ENCODE measurements around the gene COX6A1. TPM values are rescaled to one million over a fixed set of nuclear protein-coding genes. Genes with fewer than 3 reads are reported as not detected.

The COX6A1 gene
- total and polyA plus RNA-seq, 2 of the 13 experiments (the other 11 are each of a cell fraction or from before 2014, with no cell fraction given) = 542 to 673 TPM

DNA sequence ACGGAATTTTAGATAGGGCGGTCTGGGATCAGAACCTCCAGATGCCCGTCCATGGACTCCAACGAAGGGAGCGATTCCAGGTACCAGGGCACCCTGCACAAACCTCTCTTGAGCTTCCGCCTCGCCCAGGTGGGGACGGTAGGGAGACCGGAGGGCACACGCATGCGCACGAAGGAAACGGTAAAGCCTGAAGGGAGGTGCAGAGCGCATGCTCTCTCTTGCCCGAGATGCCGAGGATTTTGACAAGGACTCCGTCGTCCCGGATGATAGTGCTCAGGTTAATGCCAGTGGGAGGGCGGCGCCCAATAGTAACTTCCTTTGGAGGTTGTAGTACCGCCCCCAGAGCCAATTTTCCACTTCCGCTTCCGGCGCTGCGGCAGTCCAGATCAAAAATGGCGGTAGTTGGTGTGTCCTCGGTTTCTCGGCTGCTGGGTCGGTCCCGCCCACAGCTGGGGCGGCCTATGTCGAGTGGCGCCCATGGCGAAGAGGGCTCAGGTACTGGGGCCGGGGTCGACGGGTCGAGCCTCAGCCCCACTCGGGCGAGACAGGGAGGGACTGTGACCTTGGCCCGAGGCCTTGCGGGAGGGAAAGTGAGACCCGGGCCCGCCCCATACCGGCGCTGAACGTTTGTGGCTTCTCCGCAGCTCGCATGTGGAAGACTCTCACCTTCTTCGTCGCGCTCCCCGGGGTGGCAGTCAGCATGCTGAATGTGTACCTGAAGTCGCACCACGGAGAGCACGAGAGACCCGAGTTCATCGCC lies at the start of gene COX6A1 (continued):
- no peak for TF ChIP-seq ZNF644 (CRISPR knock-in tag; IDR thresholded peaks at IDR 0.05; ENCODE audit: low read depth)
- TF ChIP-seq, protein P1, sequence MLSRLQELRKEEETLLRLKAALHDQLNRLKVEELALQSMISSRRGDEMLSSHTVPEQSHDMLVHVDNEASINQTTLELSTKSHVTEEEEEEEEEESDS (CRISPR knock-in tag; IDR thresholded peaks at IDR 0.05; ENCODE audit: borderline replicate concordance) = no peak
- peak; percentile 96 for TF ChIP-seq ZFX (CRISPR knock-in tag; IDR thresholded peaks at IDR 0.05; ENCODE audit: low read depth)
- peak; percentile 58 for TF ChIP-seq NCOA2 (CRISPR knock-in tag; IDR thresholded peaks at IDR 0.05)
- peak; percentile 68; the same call in 1 of the 2 replicates for TF ChIP-seq KLF12 (CRISPR knock-in tag; IDR thresholded peaks at IDR 0.05; ENCODE audit: borderline replicate concordance)
- no peak for TF ChIP-seq FOXM1 (CRISPR knock-in tag; IDR thresholded peaks at IDR 0.05)
- no peak for TF ChIP-seq ATF1 (CRISPR knock-in tag; IDR thresholded peaks at IDR 0.05)
- TF ChIP-seq ATAD3A (CRISPR knock-in tag; IDR thresholded peaks at IDR 0.05) = no peak
- no peak for TF ChIP-seq IKZF4 (CRISPR knock-in tag; IDR thresholded peaks at IDR 0.05; ENCODE audit: borderline replicate concordance, low read depth, not compliant biosample characterization)
- 0 out of 2 replicates have a peak, but pooled peaks have one; percentile 39 for TF ChIP-seq NR0B2 (CRISPR knock-in tag; IDR thresholded peaks at IDR 0.05)
- TF ChIP-seq HNRNPUL1 (IDR thresholded peaks at IDR 0.05; ENCODE audit: low read depth, low read length) = no peak
- no peak for TF ChIP-seq NFRKB (IDR thresholded peaks at IDR 0.05)
- TF ChIP-seq KLF11 (CRISPR knock-in tag; IDR thresholded peaks at IDR 0.05) = 0 out of 2 replicates have a peak, but pooled peaks have one; percentile 19
- TF ChIP-seq ZNF674 (CRISPR knock-in tag; IDR thresholded peaks at IDR 0.05; ENCODE audit: low read depth) = no peak
- no peak for TF ChIP-seq ZNF337 (CRISPR knock-in tag; IDR thresholded peaks at IDR 0.05; ENCODE audit: borderline replicate concordance, low read depth)
- TF ChIP-seq ZNF562 (CRISPR knock-in tag; IDR thresholded peaks at IDR 0.05; ENCODE audit: borderline replicate concordance) = no peak
- TF ChIP-seq ZNF451 (CRISPR knock-in tag; IDR thresholded peaks at IDR 0.05) = no peak
- no peak for TF ChIP-seq HOXA5 (CRISPR knock-in tag; IDR thresholded peaks at IDR 0.05)
- TF ChIP-seq KDM5A (IDR thresholded peaks at IDR 0.05; ENCODE audit: borderline replicate concordance, low read length) = peak; percentile 87
- no peak for TF ChIP-seq NCOR1 (IDR thresholded peaks at IDR 0.05; ENCODE audit: borderline replicate concordance, low read length)
- TF ChIP-seq, protein P2, sequence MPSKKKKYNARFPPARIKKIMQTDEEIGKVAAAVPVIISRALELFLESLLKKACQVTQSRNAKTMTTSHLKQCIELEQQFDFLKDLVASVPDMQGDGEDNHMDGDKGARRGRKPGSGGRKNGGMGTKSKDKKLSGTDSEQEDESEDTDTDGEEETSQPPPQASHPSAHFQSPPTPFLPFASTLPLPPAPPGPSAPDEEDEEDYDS (CRISPR knock-in tag; IDR thresholded peaks at IDR 0.05) = peak; percentile 86
- TF ChIP-seq ZNF276 (CRISPR knock-in tag; IDR thresholded peaks at IDR 0.05; ENCODE audit: low read depth) = no peak
- no peak for TF ChIP-seq MAFF (IDR thresholded peaks at IDR 0.05; ENCODE audit: low read depth, low read length)
- TF ChIP-seq ZNF317 (CRISPR knock-in tag; IDR thresholded peaks at IDR 0.05) = no peak; the same call in 1 of the 2 replicates
- TF ChIP-seq RFX3 (CRISPR knock-in tag; IDR thresholded peaks at IDR 0.05) = no peak
- peak; percentile 86 for TF ChIP-seq MTERF4 (CRISPR knock-in tag; IDR thresholded peaks at IDR 0.05)
- TF ChIP-seq YY1 (IDR thresholded peaks at IDR 0.05; ENCODE audit: insufficient read depth, insufficient replicate concordance, low read depth, low read length) = peak; percentile 96
- peak; percentile 80 for TF ChIP-seq PHF20 (CRISPR knock-in tag; IDR thresholded peaks at IDR 0.05)
- no peak for TF ChIP-seq CAMTA2 (CRISPR knock-in tag; IDR thresholded peaks at IDR 0.05; ENCODE audit: borderline replicate concordance)

All from HepG2 (cell line).